Parathyroid adenoma (tissue), 2 donors: ENCODE results near the gene TNNC2.

Experiments used
- H2AFZ ChIP-seq: fragments of 300-600 bp; sonication (generic); one replicate; pipeline ENCODE4 v1.7.0; 2017; ENCODE audit warnings: antibody characterized with exemption, mild to moderate bottlenecking
- H3K27ac ChIP-seq: fragments of 300-600 bp; sonication (generic); one replicate; pipeline ENCODE4 v1.7.0; 2017
- H3K27me3 ChIP-seq: fragments of 300-600 bp; sonication (generic); one replicate; pipeline ENCODE4 v1.7.0; 2017; ENCODE audit warnings: low read length; ENCODE audit not compliant: control insufficient read depth, insufficient read depth
- H3K36me3 ChIP-seq: fragments of 300-600 bp; sonication (generic); one replicate; pipeline ENCODE4 v1.7.0; 2017; ENCODE audit warnings: low read length; ENCODE audit not compliant: control insufficient read depth, insufficient read depth
- H3K4me1 ChIP-seq: fragments of 300-600 bp; sonication (generic); one replicate; pipeline ENCODE4 v1.7.0; 2017; ENCODE audit warnings: control low read depth
- H3K4me2 ChIP-seq: fragments of 300-600 bp; sonication (generic); one replicate; pipeline ENCODE4 v1.7.0; 2017; ENCODE audit warnings: low read length
- H3K4me3 ChIP-seq: fragments of 300-600 bp; sonication (generic); one replicate; pipeline ENCODE4 v1.7.0; 2017; ENCODE audit warnings: low read depth, low read length
- H3K79me2 ChIP-seq: fragments of 300-600 bp; sonication (generic); one replicate; pipeline ENCODE4 v1.7.0; 2017; ENCODE audit warnings: control low read depth
- H3K9ac ChIP-seq: fragments of 300-600 bp; sonication (generic); one replicate; pipeline ENCODE4 v1.7.0; 2017; ENCODE audit warnings: mild to moderate bottlenecking
- H3K9me3 ChIP-seq: fragments of 300-600 bp; sonication (generic); one replicate; pipeline ENCODE4 v1.7.0; 2017; ENCODE audit warnings: low read length; ENCODE audit not compliant: control insufficient read depth
- TF ChIP-seq, protein P1 (sequence below): fragments of 300-600 bp; sonication (generic); IDR thresholded peaks from one replicate; pipeline ENCODE4 v1.7.0; 2017; ENCODE audit warnings: antibody characterized with exemption, mild to moderate bottlenecking
- donor health status: primary hyperparathyroidism.

The TNNC2 gene

DNA sequence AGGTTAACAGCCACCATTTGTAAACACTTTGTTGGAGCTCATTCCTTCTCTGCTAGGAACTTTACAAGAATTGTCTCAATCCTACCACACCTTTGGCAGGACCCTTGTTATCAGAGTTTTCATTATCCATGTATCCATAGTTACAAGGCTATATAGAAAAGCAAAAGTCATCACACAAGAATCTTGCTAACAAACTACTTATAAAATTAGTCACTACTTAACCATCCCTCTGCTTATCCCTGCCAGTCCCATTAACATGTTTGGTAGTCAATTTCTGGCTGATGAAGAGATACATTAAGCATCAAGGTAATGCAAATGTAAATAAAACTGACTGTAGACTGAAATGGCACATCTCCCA is 40.7 kb upstream of the TNNC2 start:
- Histone ChIP-seq H3K4me3 (no peak overlapping the region), H3K27ac (no peak overlapping the region), H3K4me2 (no peak overlapping the region), H3K9me3 (no peaks in the 10 kb centered on the region), H3K79me2 (no peaks in the 10 kb centered on the region), H2AFZ (no peak overlapping the region), H3K36me3 (no peaks in the 10 kb centered on the region), H3K9ac (no peak overlapping the region), H3K4me1 (no peaks in the 10 kb centered on the region), H3K27me3 (no peaks in the 10 kb centered on the region)
- TF ChIP-seq, protein P1, sequence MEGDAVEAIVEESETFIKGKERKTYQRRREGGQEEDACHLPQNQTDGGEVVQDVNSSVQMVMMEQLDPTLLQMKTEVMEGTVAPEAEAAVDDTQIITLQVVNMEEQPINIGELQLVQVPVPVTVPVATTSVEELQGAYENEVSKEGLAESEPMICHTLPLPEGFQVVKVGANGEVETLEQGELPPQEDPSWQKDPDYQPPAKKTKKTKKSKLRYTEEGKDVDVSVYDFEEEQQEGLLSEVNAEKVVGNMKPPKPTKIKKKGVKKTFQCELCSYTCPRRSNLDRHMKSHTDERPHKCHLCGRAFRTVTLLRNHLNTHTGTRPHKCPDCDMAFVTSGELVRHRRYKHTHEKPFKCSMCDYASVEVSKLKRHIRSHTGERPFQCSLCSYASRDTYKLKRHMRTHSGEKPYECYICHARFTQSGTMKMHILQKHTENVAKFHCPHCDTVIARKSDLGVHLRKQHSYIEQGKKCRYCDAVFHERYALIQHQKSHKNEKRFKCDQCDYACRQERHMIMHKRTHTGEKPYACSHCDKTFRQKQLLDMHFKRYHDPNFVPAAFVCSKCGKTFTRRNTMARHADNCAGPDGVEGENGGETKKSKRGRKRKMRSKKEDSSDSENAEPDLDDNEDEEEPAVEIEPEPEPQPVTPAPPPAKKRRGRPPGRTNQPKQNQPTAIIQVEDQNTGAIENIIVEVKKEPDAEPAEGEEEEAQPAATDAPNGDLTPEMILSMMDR = no peak

DNA sequence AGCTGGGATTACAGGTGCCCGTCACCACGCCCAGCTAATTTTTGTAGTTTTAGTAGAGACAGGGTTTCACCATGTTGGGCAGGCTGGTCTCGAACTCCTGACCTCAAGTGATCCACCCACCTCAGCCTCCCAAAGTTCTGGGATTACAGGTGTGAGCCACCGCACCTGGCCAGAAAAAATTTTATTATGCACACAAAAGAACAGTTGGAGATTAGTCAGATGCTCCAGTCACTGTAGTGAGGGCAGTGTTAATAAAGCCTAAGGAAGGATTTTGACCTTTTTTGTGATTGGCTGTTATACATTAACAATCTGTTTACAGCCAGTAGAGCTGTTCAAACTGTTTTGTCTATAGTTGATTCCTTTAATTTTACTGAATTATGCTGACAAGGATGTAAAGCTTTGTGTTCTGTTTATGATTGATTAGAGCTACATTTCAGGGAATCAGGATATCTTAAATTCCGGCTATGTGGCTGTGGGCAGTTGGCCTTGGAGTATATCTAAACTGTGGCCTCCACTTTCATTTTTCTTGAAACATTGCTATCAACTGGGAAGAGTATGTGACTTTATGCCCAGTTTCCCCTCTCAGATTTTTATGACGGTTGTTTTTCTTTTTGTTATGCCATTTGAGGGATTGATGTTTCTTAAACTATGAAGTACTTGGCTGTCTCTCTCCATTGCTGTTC is 40.2 kb upstream of the TNNC2 start:
- Histone ChIP-seq H3K4me2 (no peak overlapping the region), H3K9ac (no peak overlapping the region)

DNA sequence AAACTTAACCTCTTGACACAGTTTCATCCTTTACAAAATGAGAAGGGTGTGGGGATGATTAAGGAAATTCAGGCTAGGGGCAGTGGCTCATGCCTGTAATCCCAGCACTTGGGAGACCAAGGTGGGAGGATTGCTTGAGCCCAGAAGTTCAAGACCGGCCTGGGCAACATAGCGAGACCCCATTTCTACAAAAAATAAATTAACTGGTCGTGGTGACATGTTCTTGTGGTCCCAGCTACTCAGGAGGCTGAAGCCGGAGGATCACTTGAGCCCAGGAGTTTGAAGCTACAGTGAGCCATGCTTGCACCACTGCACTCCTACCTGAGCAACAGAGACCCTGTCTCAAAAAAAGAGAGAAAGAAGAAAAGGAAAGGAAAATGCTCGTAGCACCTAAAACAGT is 39.3 kb upstream of the TNNC2 start:
- no peaks in the 10 kb centered on the region for H3K4me1 ChIP-seq
- H3K4me3 ChIP-seq = no peak overlapping the region
- no peak overlapping the region for H2AFZ ChIP-seq
- no peak overlapping the region for H3K9ac ChIP-seq
- H3K4me2 ChIP-seq = no peak overlapping the region
- peaks cover 3% of the 10 kb centered on the region for H3K79me2 ChIP-seq
- no peaks in the 10 kb centered on the region for H3K27me3 ChIP-seq
- no peaks in the 10 kb centered on the region for H3K36me3 ChIP-seq
- H3K27ac ChIP-seq = no peak overlapping the region
- TF ChIP-seq, protein P1 = no peak
- H3K9me3 ChIP-seq = no peaks in the 10 kb centered on the region

More for the DNA sequence above, 40.2 kb upstream of the TNNC2 start:
- Histone ChIP-seq H2AFZ (no peak overlapping the region), H3K79me2 (peaks cover 3% of the 10 kb centered on the region), H3K9me3 (no peaks in the 10 kb centered on the region), H3K27ac (no peak overlapping the region), H3K4me3 (no peak overlapping the region), H3K36me3 (no peaks in the 10 kb centered on the region), H3K27me3 (no peaks in the 10 kb centered on the region), H3K4me1 (no peaks in the 10 kb centered on the region)
- TF ChIP-seq, protein P1 = no peak

DNA sequence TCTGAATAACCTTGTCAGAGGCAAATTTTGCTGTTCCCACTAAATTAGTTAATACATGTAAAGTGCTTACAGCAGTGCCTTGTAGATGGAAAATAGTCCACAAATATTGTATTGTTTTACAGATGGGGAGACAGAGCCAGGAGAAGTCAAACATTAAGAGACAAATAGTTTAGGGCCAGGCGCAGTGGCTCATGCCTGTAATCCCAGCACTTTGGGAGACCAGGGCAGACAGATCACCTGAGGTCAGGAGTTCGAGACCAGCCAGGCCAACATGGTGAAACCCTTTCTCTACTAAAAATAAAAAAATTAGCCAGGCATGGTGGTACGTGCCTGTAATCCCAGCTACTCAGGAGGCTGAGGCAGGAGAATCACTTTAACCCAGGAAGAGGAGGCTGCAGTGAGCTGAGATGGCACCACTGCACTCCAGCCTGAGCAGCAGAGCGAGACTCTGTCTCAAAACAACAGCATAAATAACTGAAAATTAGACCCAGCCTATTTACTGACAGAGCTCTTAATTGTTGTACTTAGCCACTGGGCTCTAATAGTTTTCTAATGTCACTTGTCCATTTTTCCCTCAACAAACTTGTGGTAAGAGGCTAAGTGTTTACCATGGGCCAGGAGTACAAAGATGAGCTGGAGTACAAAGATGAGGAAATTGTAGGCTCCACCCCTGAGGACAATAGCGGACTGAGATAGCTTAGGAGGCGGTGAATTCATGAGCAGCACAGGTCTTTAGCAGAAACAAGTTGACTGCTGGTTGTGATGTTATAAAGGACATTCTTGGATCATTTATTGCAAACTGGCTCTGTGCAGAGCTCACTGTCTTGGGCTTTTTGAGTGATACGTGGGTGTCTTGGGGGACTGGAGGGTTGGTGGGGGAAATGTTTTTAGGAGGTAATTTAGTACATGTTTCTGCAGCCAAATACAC is 36.7 kb upstream of the TNNC2 start:
- Histone ChIP-seq H3K79me2 (peaks cover 3% of the 10 kb centered on the region), H3K36me3 (no peaks in the 10 kb centered on the region), H3K4me1 (no peaks in the 10 kb centered on the region), H3K9me3 (no peaks in the 10 kb centered on the region), H2AFZ (no peak overlapping the region), H3K4me3 (no peak overlapping the region), H3K27ac (no peak overlapping the region), H3K27me3 (no peaks in the 10 kb centered on the region), H3K4me2 (no peak overlapping the region), H3K9ac (no peak overlapping the region)
- TF ChIP-seq, protein P1 = no peak
